NOMO-1 (cell line): ENCODE results near the gene FOXP3.

ENCODE experiments used
- DNase-seq, 2 experiments: peaks; one replicate each; lab custom pipeline; 2025; ENCODE audit not compliant: unreplicated experiment in 2 of 2; lab: John Stamatoyannopoulos, UW

FOXP3 gene

GRCh38 chrX:49276671-49277534 lies 12.4 kb upstream of the FOXP3 start:
- DNase-seq: no peak

DNA sequence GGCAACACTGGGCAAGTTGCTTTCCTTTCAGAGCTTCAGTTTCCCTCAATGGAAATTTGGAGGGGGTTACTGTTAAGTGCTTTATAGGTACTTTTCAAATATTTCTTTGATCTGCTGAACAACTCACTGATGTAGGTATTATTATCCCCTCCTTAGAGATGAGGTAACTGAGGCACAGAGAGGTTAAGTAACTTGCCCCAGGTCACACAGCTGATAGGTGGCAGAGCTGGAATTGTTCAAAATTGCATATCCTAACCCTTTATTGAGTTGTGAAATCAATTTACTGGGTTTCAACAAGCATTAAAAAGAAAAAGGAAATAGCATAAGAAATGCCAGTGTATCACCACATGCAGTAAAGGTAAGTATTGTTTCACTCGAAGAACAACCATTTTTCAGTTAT lies 11.7 kb upstream of the FOXP3 start:
- DNase-seq: no peak

GRCh38 chrX:49273181-49273727 lies 8.7 kb upstream of the FOXP3 start:
- no peak for DNase-seq

DNA sequence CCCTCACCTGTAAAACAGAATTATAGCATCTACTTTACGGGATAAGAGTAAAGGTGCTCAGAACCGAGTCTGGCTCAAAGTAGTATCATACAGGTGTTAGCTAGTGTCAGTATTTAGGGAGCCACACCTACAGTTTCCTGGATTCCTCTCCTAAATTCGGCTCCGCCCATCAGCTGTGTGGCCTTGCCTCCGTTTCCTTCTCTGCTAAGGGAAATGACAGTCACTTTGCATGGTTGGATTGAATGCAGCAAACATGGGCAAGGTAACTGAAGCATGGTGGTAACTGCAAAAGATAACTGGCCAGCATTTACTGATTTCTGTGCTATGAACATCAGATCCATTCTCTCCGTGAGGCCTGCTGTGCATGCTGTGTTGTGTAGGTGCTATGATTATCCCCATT lies 7.9 kb upstream of the FOXP3 start:
- DNase-seq: no peak

GRCh38 chrX:49271341-49271740 lies 6.8 kb upstream of the FOXP3 start:
- no peak for DNase-seq

- no peak for DNase-seq
Measured at GRCh38 chrX:49270249-49270921, 5.9 kb upstream of the FOXP3 start.

DNA sequence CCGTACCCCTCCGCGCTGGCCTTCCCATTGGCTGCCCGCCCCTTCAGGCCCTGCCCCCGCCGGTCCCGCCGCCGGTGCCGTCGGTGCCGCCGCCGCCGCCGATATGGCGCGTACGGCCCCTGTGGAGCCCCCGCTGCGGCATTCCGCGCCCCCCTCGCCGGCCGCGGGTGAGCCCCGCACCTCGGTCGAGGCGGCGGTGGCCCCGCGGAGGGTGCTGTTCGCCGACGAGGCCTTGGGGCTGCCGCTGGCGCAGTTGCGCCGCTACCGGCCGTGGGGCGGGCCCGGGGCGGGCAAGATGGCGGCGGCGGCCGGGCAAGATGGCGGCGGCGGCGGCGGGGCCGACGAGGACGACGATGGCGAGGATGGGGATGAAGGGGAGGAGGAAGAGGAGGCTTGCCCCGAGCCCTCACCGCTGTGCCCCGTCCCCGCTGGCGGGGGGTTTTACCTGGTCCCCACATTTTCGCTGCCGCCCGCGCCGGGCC lies 5.3 kb upstream of the FOXP3 start, which contains the start of gene PPP1R3F:
Gene PPP1R3F (plus strand): TSS at position 27 of the 482 bp plus-strand sequence. CDS start 77 bp downstream, at position 104.
- DNase-seq: no peak

DNA sequence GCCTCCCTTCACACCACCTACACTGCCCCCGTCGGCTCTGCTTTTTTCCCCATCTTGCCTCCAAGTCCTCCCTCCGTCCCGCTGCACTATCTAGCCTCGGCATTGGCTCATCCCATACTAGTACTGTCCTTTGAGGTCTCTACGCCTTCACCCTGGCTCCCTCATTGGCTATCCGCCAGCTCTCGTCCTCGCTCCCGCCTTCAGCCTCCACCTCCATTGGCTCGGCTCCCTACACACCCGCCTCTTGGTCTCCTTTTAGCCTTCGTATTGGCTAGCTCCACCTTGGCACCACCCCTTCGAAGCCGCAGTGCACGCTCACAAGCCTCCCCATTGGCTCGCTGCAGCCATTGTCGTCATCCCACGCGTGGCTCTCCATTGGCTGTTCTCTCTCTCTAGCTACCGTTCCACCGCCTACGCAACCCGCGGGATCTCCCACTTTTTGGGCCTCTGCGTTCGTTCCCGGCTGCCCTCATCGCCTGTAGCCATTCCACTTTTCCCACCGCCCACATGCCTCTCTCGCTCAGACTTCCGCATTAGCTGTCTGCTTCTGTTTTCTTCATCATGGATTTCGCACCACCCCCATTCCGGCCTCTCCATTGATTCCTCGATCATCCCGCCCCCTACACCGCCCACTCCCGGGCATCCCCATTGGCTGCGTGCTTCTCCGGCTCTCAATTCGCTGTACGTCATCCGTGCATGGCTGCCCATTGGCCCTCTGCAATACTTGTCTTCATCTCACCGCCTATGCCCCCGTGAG lies 4.7 kb upstream of the FOXP3 start:
- DNase-seq: peak; percentile 93 to 94

GRCh38 chrX:49268702-49269009 lies 4.1 kb upstream of the FOXP3 start:
- no peak for DNase-seq

DNA sequence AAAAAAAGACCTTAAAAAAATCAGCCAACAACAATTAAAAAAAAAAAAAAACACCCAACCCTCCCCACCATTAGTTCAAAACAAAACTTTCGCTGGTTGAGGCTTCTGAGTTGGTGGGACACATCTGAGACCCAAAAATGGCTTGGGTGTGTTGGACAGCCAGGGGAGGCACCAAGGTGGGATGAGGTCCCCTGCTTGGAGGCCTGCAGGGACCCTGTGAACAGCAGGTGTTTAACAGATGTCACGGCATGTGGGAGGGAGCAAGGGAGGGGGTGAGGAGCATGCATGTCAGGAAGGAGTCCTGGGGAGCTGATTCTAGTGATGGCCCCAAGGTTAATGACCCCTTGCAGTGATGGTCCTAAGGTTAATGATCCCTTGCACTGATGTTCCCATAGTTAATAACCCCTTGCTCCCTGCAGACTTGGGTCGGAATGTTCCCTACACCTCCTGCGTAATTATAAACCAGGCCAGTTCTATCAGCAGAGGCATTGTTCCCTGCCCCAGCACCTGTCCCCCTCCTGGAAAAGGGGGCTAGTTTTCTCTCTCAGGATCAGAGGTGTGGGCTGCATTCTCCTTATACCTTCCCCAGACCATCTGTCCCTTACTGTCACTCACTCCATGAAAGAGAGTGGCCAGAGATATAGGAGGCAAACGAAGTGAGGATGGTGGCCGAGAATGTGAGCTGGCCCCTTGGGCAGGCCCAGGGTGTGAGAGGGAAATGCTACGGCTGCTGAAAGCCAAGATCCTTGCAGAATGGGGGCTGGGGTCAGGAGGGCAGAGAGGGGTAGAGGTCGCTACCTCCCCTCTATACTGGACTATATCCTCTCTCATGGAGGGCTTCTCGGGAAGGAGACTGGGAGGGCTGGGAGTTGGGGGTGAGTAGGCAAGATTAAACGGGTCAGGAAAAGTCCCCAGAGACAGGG lies 2.3 kb upstream of the FOXP3 start:
- DNase-seq: no peak

GRCh38 chrX:49263631-49264030 lies 879 bp downstream of the FOXP3 start:
- DNase-seq: no peak

- DNase-seq: no peak
Measured at GRCh38 chrX:49262603-49263002, 1.9 kb downstream of the FOXP3 start.

- no peak for DNase-seq
Measured at GRCh38 chrX:49260221-49260985, 4.1 kb downstream of the FOXP3 start.

- no peak for DNase-seq
Measured at GRCh38 chrX:49258749-49259124, 5.8 kb downstream of the FOXP3 start.

GRCh38 chrX:49257846-49258748 lies 6.4 kb downstream of the FOXP3 start:
- DNase-seq: no peak

DNA sequence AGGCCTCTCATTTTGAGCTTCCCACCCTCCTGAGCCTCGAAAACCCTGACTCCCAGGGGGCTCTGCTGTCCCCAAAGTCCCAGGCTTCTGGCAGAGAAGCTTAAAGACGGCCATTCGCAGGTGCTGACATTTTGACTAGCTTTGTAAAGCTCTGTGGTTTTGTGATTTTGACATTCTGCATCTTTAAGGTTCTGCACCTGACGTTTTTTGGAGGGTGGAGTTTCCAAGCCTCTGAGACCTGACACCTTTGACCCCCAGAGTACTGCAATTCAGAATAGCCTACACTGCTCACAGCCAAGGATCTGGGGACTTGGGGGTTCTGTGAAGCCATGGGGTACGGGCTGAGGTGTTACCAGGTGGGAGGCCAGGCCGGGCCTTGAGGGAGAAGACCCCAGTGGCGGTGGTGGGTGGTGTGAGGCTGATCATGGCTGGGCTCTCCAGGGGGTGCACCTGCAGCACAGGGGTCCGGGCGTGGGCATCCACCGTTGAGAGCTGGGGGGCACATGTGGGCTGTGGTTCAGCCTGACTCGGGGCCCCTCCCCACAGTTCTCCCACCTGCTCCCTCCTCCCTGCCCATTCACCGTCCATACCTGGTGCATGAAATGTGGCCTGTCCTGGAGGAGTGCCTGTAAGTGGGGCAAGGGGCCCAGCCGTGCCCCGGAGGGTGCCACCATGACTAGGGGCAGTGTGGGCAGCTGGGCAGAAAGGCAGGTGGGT lies 7.3 kb downstream of the FOXP3 start:
- no peak for DNase-seq

DNA sequence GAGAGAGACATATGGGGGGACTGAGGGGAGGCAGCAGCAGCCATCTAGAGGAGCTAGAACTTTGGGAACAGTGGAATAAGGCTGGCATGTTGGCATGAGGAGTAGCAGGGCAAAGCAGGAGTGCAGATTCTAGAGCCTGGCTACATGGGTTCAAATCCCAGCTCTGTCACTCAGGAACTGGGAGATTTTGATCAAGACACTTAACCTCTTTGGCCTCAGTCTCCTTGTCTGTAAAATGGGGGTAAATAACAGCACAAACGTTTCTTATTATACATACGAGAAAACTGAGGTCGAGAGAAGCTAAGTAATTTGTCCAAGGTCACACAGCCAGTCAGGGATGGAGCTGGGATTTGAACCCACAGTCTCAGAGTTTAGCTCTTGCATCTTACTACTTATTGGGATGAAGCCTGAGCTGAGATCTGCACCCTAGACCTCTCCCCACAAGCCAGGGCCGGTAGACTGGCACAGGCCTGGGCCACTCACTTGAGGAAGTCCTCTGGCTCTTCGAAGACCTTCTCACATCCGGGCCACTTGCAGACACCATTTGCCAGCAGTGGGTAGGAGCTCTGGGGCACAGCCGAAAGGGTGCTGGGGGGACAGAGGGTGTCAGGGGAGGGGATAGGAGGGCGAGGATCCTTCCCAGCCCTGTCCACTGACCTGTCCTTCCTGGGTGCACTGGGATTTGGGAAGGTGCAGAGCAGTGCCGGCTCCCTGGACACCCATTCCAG lies 8.1 kb downstream of the FOXP3 start:
- DNase-seq: no peak
